Mammary microvascular endothelial cell (primary cell): ENCODE measurements around the gene KLHDC10. TPM values are rescaled to one million over a fixed set of nuclear protein-coding genes. Genes with fewer than 3 reads are reported as not detected.

Experiments
- total RNA-seq: library from RNA; depleted of rRNA; stranded (reverse); fragments of >200 nt; gene quantifications from 2 replicates; pipeline ENCODE4 v1.2.3, GENCODE V29; 2015

KLHDC10 gene
- total RNA-seq = 12.9 and 13.7 TPM in 2 replicates

GRCh38 chr7:130069978-130070860, at the start of gene KLHDC10:
Gene KLHDC10, plus strand, starts transcription at chr7:130070534. Its CDS starts 110 bp downstream, at chr7:130070644.

Other genes starting within 250 kb of the KLHDC10 start
- gene UBE2H, start 117.6 kb upstream of the KLHDC10 start, total RNA-seq = 66.3 and 68.8 TPM in 2 replicates
- gene ZC3HC1, start 19.2 kb upstream of the KLHDC10 start, total RNA-seq = 23.3 and 29.2 TPM in 2 replicates
- 12.0 and 14.0 TPM in 2 replicates for gene TMEM209, start 134.9 kb downstream of the KLHDC10 start, total RNA-seq
- not detected in 2 replicates for gene SSMEM1, start 137.3 kb downstream of the KLHDC10 start, total RNA-seq
- gene CPA2, start 196.3 kb downstream of the KLHDC10 start, total RNA-seq = not detected in 2 replicates
- 1.1 TPM in 1 of 2 replicates, not detected in the other for gene CPA4, start 222.6 kb downstream of the KLHDC10 start, total RNA-seq